Stimulated activated CD4-positive, alpha-beta T cell treated with anti-CD3 and anti-CD28 coated beads, Interleukin-12 subunit alpha, Interleukin-12 subunit beta, amount 100 ng/mL, for 4 hours (primary cell): ENCODE measurements around the gene DDX49.
"Not testable (repeated sequence)": the region's sequence is repeated elsewhere in the genome, so short reads cannot be mapped to it uniquely, and the experiment has no call there.

Experiments
- DNase-seq: peaks from one replicate; pipeline ENCODE4 v3.0.0-alpha.2; 2020

The DDX49 gene

DNA sequence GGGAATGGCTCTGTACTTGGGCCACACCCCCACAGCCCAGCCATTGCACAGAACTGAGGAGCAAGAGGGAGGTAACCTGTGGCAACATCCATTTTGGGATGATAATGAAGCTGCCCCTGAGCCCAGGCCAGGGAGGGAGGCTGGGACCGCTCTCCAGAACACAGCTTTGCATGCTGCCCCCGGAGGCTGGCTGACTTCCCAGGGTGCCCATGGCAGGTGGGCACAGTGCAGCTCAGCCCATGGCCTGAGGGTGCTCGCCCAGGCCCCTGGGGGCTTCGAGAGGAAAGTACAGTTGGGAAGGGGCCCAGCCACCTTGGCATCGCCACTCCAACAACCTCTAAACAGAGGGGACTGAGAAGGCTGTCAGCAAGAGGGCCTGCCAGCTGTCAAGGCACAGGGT lies 6.0 kb upstream of the DDX49 start:
- no peak for DNase-seq

DNA sequence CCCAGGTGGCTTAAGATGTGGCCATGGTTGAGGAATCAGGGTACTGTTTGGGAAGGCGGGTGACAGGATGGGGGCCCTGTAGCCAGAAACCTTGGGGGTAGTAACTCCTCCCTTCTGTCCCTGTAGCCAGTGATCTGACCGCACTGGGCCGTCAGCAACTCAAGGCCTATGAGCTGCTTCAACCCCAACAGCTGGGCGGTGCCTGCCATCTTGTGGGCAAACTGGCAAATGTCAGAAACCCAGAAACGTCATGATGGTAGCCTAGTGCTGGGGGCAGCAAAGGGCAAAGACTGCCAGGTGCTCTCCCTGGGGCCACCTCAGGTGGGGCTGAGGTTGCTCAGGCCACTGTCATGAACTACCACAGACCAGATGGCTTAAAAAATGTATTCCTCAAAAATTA lies 3.9 kb upstream of the DDX49 start:
- no peak for DNase-seq

DNA sequence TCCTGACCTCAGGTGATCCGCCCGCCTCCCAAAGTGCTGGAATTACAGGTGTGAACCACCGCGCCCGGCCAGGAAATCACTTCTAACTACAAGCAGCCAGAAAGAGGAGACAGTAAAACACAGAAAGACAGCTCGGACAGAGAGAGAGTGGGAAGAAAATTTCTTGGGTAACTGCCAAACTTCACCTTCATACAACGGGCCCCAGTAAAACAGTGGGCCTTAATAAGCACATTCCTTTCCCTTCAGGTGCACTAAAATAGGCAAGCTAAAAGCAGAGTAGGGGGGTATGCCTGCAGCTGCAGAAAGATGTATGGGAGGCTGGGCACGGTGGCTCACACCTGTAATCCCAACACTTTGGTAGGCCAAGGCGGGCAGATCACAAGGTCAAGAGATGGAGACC lies 1.9 kb upstream of the DDX49 start:
- DNase-seq: not testable (repeated sequence)

DNA sequence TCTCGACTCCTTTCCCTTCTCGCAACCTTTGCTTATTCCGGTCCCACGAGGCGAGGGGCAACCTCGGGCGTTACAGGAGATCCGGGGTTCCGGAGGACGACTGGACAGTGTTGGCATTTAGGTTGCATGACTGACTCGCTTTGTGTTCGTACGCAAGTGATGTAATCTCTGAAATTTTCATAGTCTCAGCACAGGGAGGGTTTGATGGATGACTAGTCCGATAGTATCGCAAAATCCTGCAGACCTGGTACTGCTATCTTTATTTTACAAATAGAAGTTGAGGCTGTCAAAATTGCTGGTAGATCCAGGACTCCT lies 342 bp downstream of the DDX49 start:
- no peak for DNase-seq

DNA sequence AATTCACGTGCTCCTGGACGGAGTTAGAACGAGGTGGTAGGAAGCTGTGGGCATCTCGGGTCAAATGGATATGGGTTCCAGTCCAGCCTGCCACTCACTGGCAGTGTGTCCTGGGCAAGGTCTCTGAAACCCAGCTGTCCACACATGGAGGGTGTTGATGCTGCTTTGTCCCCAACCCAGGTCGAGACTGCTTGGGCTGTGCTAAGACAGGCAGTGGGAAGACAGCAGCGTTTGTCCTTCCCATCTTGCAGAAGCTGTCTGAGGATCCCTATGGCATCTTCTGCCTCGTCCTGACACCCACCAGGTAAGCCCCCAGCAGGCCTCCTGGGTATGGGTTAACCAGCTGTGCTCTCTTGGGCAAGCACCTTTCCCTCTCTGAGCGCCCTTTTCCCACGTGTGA lies 885 bp downstream of the DDX49 start:
- no peak for DNase-seq

DNA sequence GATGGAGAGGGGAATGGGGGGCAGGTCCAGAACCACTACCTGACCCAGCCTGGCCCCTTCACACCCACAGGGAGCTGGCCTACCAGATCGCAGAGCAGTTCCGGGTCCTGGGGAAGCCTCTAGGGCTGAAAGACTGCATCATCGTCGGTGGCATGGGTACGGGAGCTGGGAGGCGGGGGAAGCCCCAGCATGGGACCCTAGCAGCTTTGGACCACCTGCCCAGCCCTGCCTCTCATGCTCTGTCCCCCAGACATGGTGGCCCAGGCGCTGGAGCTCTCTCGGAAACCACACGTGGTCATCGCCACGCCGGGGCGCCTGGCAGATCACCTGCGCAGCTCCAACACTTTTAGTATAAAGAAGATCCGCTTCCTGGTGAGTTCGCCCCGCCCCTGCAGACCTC lies 2.1 kb downstream of the DDX49 start:
- DNase-seq: no peak

DNA sequence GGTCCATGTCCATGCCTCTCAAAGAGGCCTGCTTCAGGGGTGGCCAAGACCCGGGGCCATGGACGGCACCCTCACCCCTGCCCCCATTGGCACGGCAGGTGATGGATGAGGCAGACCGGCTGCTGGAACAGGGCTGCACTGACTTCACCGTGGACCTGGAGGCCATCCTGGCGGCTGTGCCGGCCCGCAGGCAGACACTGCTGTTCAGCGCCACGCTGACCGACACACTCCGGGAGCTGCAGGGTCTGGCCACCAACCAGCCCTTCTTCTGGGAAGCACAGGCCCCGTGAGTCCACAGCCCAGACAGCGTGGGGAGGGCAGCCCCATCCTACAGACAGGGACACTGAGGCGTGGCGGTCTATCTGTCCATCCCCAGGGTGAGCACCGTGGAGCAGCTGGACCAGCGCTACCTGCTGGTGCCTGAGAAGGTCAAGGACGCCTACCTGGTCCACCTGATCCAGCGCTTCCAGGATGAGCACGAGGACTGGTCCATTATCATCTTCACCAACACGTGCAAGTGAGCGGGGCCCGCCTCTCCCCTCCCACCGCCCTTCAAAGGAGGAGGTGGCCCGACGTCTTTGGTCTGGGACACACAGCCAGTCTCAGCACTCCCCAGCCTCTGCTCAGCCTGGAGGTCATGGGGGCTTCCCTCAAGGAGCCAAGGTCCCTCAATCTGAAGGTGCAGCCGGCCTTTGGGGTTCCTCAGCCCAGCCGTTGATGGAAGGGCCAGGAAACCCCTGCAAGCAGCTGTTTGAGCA lies 2.9 kb downstream of the DDX49 start:
- no peak for DNase-seq

DNA sequence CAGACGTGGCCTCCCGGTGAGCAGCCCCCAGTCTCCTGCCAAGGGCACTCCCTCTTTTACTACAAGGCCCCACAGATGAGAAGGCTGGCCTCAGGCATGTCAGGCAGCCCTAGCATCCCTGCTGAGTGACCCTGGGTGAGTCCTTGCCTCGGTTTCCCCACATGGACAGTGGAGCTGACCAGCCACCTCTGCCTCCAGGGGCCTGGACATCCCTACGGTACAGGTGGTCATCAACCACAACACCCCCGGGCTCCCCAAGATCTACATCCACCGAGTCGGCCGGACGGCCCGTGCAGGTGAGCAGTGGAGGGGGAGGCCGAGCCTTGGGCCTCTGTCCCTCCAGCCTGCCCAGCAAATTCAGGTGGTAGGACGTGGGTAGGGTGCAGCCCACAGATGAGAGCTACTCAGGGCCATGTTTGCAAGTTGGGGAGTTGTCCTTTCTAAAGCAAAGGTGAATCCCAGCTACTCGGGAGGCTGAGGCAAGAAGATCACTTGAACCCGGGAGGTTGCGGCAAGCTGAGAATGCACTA lies 5.2 kb downstream of the DDX49 start:
- DNase-seq: no peak

DNA sequence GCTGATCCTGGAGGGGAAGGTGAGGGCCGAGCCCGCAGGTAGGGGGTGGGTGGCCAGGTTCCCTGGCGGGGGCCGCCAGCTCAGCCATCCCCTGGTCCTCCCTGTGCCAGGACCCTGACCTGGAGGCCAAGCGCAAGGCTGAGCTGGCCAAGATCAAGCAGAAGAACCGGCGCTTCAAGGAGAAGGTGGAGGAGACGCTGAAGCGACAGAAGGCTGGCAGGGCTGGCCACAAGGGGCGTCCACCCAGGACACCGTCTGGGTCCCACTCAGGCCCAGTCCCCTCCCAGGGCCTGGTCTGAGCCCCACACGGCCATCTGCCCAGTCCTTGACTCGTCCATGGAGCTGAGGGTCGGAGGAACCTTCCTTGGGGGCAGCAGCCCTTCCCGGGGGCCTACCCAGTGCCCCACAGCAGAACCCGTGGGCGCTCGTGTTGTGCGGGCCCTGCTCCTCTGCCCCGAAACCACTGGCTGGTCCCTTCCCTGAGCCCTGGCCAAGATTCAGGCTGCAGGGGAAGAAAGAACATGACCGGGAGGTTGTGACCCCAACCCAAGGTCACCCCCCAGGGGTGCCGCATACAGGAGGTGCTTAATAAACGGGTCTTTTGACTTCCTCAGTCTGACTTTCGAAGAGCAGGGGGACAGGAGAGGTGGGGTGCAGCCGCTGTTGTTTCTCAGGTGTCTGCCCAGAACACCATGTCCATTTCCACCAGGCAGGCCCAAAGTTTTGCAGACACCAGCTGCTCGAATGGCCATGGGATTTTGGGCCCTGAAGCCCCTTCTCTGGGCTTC lies 8.7 kb downstream of the DDX49 start:
- no peak for DNase-seq

DNA sequence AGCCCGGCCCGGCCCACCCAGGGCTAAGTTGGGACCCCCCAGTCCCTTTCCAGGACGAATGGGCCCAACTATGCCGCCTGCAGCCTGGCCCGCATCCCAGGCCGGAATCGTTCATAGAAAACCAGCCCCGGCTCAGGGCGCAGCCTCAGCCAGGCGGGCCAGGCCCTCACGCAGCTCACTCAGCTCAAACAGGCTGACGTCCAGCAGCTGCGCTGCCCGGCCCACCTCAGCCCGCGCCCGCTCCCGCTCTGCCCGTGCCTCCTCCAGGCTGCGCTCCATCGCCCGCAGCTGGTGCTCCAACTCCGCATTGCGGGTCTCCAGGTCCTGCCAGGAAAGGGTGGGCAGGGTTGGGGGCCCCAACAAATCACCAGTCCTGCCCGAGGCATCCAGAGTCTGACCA lies 9.8 kb downstream of the DDX49 start:
- DNase-seq: no peak

DNA sequence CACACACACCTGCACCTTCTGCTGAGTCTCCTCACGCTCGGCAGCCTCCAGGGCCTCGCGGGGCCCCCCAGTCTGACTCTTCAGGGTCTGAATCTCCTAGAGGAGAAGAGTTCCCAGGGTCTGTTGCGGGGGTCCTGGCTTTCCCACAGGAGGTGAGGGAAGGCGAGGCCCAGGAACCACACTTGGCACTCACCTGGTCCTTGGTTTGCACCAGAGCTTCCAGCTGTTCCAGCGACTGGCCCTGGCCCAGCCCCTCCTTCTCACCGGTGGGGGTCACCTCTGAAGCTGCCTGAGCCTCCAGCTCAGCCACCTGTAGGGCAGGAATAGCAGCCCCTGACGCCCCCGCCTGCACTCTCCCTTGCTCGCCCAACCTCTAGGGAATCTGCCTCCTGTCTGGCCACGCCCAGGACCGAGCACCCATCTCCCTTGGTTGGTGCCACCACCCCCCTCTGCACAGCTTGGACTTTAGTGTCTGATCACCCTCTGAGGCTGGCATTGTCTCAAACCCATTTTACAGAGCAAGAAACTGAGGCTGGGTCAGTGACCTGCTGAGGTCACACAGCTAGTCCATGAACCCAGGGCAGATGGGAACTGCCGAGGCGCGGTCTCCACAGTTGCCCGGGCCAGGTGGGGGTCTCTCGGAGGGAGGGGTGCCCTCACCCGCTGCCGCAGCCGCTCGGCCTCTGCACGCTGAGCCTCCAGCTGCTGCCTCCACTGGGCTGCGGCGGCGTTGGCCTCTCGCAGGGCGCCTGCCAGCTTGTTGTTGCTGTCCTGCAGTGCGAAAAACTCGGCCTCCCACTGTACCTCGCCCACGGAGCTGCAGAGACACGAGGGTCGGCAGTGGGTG lies 12.0 kb downstream of the DDX49 start:
- no peak for DNase-seq

DNA sequence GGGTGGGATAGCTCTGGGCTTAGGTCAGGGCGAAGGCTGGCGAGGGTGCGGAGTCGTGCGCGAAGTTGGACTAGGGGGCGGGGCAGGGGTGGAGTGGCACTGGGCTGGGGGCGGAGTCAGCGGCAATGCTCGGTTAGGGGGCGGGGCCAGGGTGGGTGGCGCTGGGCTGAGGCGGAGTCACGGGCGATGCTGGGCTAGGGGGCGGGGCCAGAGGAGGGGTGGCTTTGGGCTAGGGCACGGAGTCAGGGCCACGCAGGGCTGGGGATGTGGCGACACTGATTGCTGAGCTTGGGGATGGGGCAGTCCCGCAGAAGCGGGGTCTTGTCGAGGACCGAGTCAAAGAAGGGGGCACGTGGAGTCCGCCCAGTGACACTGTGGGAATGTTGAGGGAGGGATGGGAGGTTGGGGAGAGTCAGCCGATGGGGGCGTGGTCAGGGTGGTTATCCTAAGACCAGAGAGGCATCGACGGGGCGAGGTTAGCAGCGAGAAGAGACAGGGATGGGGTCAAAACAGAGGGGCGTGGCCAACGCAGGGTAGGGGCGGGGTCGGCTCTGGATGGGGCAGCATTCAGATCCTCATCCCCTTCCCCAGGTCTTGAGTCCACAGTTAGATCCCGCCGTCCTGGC lies 12.8 kb downstream of the DDX49 start:
- peak; percentile 85 for DNase-seq

DNA sequence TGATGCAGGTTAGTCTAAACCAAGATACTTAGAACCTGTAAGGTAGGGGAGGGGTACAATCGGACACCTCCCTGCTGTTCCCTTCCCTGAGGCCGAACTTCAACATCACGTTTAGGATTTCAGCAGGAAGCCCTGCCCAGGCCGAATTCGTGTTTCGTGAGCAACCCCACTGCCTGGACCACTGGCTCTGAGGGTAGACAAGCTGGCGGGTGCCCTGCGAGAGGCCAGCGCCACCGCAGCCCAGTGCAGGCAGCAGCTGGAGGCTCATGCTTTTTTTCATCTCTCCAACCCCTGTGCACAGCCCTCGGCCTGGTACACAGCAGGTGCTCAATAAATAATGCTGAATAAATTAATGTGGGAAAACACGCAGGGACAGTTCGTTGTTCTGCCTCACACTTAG lies 13.8 kb downstream of the DDX49 start:
- no peak for DNase-seq

DNA sequence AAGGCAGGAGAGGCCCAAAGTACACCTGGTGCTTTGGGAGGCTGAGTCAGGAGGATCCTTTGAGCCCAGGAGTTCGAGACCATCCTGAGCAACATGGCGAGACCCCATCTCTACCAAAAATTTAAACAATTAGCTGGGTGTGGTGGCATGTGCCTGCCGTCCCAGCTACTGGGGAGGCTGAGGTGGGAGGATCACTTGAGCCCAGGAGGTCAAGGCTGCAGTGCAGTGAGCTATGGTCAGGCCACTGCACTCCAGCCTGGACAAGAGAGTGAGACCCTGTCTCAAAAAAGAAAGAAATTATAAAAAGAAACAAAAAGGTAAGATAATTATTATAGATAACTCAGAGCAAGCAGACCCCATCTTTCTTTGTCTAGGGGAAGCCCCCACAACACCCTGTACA lies 19.6 kb downstream of the DDX49 start:
- no peak for DNase-seq

DNA sequence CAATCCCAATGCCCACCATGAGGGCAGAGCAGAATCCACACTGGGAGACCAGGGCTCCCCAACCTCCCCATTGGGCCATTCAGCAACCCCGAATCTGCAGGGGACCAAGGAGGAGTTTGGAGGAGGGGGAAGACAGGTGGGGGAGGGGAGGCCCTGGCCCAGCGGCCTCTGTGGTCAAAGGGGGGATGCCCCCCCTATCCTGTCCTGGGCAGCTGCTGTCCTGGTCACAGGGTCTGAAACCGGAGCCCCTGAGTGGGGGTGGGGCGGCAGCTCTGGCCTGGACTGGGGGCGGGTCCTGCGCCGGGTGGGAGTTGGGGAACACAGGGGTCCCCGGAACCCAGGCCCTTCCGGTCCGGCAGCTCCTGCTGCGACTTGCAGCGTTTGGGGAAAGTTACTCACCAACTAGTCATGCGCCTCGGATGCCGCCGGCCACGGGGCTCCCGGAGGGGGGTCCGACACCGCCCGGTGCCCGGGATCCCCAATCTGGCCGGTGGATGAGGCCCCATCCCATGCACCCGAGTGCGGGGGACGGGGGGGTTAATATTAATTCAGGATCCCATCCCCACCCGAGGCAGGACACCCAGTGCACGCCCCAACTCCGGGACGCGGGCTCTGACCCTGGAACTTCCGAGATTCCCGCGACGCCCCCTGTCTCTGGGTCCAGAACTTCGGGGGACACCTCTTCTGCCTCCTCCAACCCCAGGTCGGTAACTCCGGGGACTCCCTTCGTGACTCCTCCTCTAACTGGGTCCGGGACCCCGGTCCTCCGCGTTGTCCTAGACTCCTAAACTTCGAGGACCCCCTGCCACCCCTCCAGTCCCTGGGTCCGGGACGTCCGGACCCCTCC lies 20.6 kb downstream of the DDX49 start:
- no peak for DNase-seq

DNA sequence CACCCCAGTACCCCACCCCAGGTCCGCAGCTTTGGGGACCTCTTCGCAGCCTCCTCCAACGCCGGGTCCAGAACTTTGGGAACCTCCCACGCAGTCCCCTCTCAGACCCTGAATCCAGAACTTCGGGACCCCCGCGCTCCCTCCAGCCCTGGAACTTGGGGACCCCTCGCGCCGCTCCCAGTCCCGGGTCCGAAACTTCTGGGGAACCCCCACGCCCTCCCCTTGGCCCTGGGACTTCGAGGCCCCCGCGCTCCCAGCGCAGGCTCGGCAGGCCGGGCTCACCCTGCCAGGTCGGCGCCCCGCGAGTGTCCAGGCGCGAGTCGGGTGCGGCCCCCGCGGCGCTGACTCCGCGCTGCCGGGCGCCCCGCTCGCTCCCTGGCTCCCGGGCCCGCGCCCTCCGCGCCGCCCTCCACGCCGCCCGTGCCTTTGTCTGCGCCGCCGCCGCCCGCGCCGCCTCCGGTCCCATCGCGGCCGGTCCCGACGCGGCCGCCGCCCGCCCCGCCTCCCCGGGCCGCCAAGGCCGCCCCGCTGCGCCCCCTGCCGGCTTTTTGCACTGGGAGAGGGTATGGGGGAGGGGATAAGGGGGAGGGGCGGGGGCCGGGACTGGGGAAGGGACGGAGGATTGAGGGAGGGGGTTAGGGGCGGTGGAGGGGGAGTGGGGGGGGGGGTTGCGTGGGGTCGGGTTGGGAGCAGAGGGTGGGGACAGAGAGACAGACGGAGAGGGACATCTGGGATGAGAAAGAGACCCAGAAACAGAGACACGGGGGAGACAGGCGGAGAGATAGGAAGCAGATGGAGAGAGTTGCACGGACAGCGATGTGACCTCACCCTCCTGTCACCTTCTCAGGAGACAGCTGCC lies 21.5 kb downstream of the DDX49 start, which contains the start of gene HOMER3:
TSS of gene HOMER3 (minus strand) at position 449 of the 859 bp plus-strand sequence. CDS start 2,235 bp downstream, outside the sequence.
- DNase-seq: peak; percentile 83

DNA sequence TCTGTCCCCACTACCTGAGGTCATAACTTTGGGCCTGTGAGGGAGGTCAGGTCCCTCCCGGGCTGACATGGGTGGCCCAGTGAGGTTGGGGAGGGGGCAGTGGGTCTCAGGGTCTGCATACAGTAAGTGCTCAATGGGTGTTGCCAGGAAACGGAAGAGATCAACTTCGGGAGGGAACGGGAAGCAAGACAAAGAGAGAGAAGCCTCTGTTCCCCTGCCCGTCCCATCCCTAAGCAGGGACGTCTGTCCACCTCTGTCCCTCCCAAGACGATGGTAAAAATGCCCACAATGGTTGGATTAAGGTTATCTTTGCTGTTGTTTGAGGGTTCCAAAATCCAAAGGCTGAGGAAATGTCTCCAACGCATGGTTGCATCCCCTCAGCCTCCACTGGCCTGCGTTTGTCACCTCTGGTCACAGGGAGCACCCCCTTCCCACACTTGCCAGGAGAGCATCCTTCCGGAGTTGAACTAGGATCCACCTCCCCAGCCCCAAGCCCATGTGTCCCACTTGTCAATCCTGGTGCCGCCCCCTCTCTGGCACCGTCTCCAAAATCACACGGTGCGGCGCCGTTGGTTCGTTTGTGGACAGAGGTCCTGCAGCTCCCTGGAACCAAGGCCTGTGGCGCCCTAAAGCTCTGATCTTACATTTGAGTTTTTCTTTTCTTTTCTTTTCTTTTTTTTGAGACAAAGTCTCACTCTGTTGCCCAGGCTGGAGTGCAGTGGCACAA lies 22.3 kb downstream of the DDX49 start:
- no peak for DNase-seq

DNA sequence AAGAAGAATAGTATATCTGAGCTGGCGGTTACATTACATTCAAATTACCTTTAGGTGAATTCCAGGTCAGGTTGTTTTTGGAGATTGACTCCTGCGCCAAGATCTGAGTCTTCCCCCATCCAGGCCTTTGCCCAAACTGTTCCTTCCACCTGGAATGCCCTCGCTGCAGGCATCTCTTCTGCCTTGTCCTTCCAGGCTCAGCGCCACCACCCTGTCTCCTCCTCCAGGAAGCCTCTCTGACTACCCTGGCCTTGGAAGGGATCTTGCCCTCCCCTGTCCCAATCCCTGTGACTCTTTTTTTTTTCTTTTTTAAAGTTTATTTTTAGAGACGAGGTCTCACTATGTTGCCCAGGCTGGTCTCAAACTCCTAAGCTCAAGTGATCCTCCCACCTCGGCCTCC lies 23.2 kb downstream of the DDX49 start:
- DNase-seq: no peak

DNA sequence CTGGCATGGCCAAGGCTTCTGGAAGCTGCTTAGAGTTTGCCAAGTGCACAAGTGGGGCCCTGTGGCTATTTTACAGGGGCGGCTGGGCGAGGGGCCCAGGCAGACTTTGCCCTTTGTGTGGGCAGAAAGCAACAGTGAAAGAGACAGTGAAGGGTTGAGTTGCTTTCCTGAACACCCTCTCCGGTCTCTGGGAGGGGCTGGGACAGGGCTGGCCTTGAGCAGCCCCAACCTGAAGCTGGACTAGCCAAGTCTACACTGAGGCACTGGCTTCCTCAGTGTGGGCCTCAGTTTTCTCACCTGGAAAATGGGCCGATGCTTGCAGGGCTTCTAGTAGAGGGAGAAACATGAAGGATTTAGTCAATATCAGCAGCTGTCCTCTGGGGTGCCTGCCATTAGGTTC lies 23.9 kb downstream of the DDX49 start:
- no peak for DNase-seq

DNA sequence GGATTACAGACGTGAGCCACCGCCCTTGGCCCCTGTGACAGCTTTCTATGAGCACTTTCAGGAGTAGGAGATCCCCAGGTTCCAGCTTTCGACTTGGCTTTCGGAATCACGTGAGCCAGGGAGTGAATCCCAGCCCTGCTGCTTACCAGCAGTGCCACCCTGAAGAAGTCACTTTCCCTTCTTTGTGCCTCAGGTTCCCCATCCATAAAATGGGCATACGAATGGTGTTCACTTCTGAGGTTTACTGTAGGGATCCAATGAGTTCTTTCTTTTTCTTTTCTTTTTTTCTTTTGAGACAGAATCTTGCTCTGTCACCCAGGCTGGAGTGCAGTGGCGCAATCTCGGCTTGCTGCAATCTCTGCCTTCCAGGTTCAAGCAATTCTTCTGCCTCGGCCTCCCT lies 25.8 kb downstream of the DDX49 start:
- no peak for DNase-seq
